ENCODE measurements around the gene ATP10A. TPM values are rescaled to one million over a fixed set of nuclear protein-coding genes. Genes with fewer than 3 reads are reported as not detected.

Gene ATP10A
- polyA plus RNA-seq, 1 experiment = 3.5 TPM

- no peak for TF ChIP-seq CTCF (IDR thresholded peaks at IDR 0.05; ENCODE audit: low read depth, low read length)
- H3K9me3 ChIP-seq (ENCODE audit: control insufficient read depth, insufficient read depth, low read length) = no peaks in the 10 kb centered on the region
- CTCF ChIA-PET = no interaction called here
- POLR2A ChIA-PET = no interaction called here
- no peak overlapping the region for H3K4me3 ChIP-seq (ENCODE audit: low read depth, low read length)
- no peak overlapping the region for H3K27ac ChIP-seq (ENCODE audit: low read depth, low read length)
- peaks cover 7% of the 10 kb centered on the region for H3K27me3 ChIP-seq (ENCODE audit: control insufficient read depth, insufficient read depth, low read length)
- DNase-seq (ENCODE audit: low read depth, low spot score) = no peak
These were observed 197.2 kb downstream of the ATP10A start for GRCh38 chr15:25665913-25666312.

GRCh38 chr15:25664761-25665160 is 198.4 kb downstream of the ATP10A start:
- Histone ChIP-seq H3K9me3 (ENCODE audit: control insufficient read depth, insufficient read depth, low read length) (no peaks in the 10 kb centered on the region), H3K27me3 (ENCODE audit: control insufficient read depth, insufficient read depth, low read length) (peaks cover 7% of the 10 kb centered on the region), H3K27ac (ENCODE audit: low read depth, low read length) (no peak overlapping the region), H3K4me3 (ENCODE audit: low read depth, low read length) (no peak overlapping the region)
- ChIA-PET CTCF (no interaction called here), POLR2A (no interaction called here)
- DNase-seq (ENCODE audit: low read depth, low spot score) = no peak
- TF ChIP-seq CTCF (IDR thresholded peaks at IDR 0.05; ENCODE audit: low read depth, low read length) = no peak

- DNase-seq (ENCODE audit: low read depth, low spot score) = no peak
- no peak for TF ChIP-seq CTCF (IDR thresholded peaks at IDR 0.05; ENCODE audit: low read depth, low read length)
- POLR2A ChIA-PET = no interaction called here
- peaks cover 2% of the 10 kb centered on the region; the same call in 1 of the 2 replicates for H3K9me3 ChIP-seq (ENCODE audit: control insufficient read depth, insufficient read depth, low read length)
- H3K27ac ChIP-seq (ENCODE audit: low read depth, low read length) = no peak overlapping the region
- H3K4me3 ChIP-seq (ENCODE audit: low read depth, low read length) = no peak overlapping the region
- H3K27me3 ChIP-seq (ENCODE audit: control insufficient read depth, insufficient read depth, low read length) = peaks cover 5% of the 10 kb centered on the region
- CTCF ChIA-PET = no interaction called here
These were observed 199.6 kb downstream of the ATP10A start for GRCh38 chr15:25663515-25663914.

- Histone ChIP-seq H3K27ac (ENCODE audit: low read depth, low read length) (no peak overlapping the region), H3K4me3 (ENCODE audit: low read depth, low read length) (no peak overlapping the region), H3K27me3 (ENCODE audit: control insufficient read depth, insufficient read depth, low read length) (peaks cover 5% of the 10 kb centered on the region), H3K9me3 (ENCODE audit: control insufficient read depth, insufficient read depth, low read length) (peaks cover 5% of the 10 kb centered on the region; the same call in 1 of the 2 replicates)
- CTCF ChIA-PET = no interaction called here
- no peak for DNase-seq (ENCODE audit: low read depth, low spot score)
- TF ChIP-seq CTCF (IDR thresholded peaks at IDR 0.05; ENCODE audit: low read depth, low read length) = peak; percentile 15; the same call in 1 of the 2 replicates
- POLR2A ChIA-PET = no interaction called here
These were observed 201.2 kb downstream of the ATP10A start for GRCh38 chr15:25661898-25662297.

- peaks cover 5% of the 10 kb centered on the region; the same call in 1 of the 2 replicates for H3K9me3 ChIP-seq (ENCODE audit: control insufficient read depth, insufficient read depth, low read length)
- POLR2A ChIA-PET = no interaction called here
- DNase-seq (ENCODE audit: low read depth, low spot score) = no peak
- CTCF ChIA-PET = interaction anchor here (1.2 kb wide), 1 partner anchor 275 kb away, joined by 6 read pairs; no protein-coding TSS in a partner anchor
- H3K4me3 ChIP-seq (ENCODE audit: low read depth, low read length) = no peak overlapping the region
- no peak for TF ChIP-seq CTCF (IDR thresholded peaks at IDR 0.05; ENCODE audit: low read depth, low read length)
- no peak overlapping the region for H3K27ac ChIP-seq (ENCODE audit: low read depth, low read length)
- H3K27me3 ChIP-seq (ENCODE audit: control insufficient read depth, insufficient read depth, low read length) = peaks cover 6% of the 10 kb centered on the region
These were observed 203.9 kb downstream of the ATP10A start for GRCh38 chr15:25659251-25659650.

All from AG04450 (cell line).